ENCODE data around the gene SHC4.

Gene SHC4

DNA sequence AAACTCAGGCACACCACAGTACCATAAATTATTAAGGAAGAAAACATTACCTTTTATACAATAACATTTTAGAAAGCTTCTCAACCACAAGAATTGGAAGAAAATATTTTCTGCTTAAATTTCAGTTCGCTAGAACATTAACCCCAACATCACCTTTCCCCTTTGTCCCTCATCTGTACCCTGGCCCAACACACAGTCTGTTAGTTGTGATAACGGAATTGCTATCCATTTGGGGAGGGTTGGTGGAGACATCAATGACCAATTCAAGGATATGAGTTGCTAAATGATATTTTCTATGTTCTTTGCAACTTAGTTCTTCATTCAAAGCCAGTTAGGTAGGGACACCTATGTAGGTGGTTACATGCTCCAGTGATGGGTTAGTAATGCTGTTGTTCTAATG, 80.0 kb downstream of the SHC4 start:
- DNase-seq (ENCODE audit: insufficient read length, low spot score) = no peak
- no peak for FAIRE-seq
- TF ChIP-seq, protein P1, sequence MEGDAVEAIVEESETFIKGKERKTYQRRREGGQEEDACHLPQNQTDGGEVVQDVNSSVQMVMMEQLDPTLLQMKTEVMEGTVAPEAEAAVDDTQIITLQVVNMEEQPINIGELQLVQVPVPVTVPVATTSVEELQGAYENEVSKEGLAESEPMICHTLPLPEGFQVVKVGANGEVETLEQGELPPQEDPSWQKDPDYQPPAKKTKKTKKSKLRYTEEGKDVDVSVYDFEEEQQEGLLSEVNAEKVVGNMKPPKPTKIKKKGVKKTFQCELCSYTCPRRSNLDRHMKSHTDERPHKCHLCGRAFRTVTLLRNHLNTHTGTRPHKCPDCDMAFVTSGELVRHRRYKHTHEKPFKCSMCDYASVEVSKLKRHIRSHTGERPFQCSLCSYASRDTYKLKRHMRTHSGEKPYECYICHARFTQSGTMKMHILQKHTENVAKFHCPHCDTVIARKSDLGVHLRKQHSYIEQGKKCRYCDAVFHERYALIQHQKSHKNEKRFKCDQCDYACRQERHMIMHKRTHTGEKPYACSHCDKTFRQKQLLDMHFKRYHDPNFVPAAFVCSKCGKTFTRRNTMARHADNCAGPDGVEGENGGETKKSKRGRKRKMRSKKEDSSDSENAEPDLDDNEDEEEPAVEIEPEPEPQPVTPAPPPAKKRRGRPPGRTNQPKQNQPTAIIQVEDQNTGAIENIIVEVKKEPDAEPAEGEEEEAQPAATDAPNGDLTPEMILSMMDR (IDR thresholded peaks at IDR 0.05; ENCODE audit: insufficient read depth, missing control alignments) = no peak

- TF ChIP-seq, protein P1 (IDR thresholded peaks at IDR 0.05; ENCODE audit: insufficient read depth, missing control alignments) = no peak
- FAIRE-seq = no peak
- no peak for DNase-seq (ENCODE audit: insufficient read length, low spot score)
These were observed 83.6 kb downstream of the SHC4 start for GRCh38 chr15:48880070-48880634.

DNA sequence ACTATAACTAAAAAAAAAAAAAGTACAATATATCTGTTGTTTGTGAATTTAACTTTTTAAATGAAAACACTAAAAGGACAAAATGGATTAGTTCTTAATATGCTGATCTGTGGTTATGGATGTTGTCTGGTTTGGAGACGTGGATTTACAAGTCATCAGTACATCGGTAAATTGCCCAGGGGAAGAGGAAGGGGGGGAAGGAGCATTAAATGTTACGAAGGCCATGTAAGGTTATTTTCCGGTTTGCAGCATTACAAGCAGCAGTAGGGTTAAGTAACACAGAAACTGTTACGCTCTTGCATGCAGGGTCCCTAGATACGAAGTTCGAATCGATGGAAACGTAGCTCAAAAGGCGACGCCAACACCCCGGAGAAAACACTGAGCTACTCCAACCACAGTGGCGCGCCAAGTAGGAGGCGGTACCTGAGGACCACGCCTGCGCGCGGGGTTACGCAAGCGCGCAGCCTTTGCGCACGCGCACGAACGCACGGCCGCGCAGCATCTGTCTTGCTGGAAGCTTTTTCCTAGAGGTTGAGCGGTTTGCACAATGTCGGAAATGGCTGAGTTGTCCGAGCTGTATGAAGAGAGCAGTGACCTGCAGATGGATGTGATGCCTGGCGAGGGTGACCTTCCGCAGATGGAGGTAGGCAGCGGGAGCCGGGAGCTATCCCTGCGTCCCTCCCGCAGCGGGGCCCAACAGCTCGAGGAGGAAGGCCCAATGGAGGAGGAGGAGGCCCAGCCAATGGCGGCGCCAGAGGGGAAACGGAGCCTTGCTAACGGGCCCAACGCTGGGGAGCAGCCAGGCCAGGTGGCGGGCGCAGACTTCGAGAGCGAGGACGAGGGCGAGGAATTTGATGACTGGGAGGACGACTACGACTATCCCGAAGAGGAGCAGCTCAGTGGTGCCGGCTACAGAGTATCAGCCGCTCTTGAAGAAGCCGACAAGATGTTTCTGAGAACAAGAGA, 85.8 kb downstream of the SHC4 start, which contains the start of gene EID1:
Gene EID1, plus strand, starts transcription at position 505 of the 966 bp plus-strand sequence. Its CDS starts 43 bp downstream, at position 548.
- FAIRE-seq (no peak), DNase-seq (ENCODE audit: insufficient read length, low spot score) (peak; percentile 61)
- TF ChIP-seq, protein P1 (IDR thresholded peaks at IDR 0.05; ENCODE audit: insufficient read depth, missing control alignments) = no peak

DNA sequence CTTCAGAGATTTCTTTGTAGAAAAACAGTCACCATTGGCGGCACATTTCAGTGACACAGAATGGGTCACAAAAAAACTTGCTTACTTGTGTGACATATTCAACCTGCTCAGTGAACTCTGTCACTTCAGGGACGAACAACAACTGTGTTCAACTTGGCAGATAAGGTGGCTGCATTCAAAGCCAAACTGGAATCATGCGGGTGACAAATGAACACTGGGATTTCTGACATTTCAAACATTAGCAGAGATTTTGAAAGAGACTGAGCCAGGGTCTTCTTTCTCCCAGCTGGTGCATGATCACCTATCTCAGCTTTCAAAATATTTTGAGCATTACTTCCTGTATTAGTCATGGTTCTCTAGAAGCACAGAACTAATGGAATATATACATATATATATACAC, 87.7 kb downstream of the SHC4 start:
- no peak for DNase-seq (ENCODE audit: insufficient read length, low spot score)
- TF ChIP-seq, protein P1 (IDR thresholded peaks at IDR 0.05; ENCODE audit: insufficient read depth, missing control alignments) = no peak
- FAIRE-seq = no peak

DNA sequence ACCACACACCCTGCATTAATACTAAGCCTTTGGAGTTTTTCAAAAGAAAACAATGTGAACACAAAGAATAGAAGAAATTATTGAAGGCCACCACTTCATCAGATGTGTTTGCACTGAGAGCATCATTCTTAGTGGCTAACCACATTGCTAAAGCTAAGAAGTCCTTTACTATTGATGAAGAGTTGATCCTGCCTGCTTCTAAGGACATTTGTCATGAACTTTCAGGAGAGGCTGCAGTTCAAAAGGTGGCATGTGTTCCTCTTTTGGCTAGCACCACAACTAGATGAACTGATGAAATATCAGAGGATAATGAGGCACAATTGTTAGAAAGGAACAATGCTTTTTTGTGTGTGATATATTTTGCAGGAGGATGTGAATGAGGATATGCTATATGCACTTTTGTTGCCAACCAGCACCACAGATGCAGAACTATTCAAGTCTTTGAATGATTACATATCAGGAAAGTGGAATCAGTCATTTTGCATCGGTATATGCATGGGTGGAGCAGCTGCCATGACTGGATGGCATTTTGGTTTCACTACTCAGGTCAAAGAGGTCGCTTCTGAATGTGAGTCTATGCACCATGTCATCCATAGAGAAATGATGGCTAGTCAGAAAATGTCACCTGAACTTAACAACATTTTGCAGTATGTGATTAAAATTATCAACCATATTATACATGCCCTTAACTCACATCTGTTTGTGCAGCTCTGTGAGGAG, 88.3 kb downstream of the SHC4 start:
- TF ChIP-seq, protein P1 (IDR thresholded peaks at IDR 0.05; ENCODE audit: insufficient read depth, missing control alignments) = no peak
- FAIRE-seq = no peak
- DNase-seq (ENCODE audit: insufficient read length, low spot score) = no peak

DNA sequence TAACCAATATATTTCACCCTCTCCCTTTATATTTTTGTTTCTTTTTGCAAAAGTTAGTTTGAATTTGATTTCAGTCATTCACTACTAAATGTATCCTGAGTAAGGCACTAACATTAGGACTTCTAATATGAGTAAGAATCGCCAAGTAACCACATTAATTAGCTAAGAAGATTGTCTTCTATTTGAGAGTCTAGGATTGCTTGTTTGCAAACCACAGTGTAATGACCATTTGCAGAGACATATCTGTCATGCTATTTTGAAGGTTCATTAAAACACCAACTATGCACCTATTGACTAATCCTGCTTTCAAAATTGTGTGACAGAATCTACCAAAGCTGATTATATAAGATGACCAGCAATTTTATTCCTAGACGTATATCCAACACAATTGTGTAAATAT, 91.1 kb downstream of the SHC4 start:
- DNase-seq (ENCODE audit: insufficient read length, low spot score) = no peak
- peak; percentile 21 for FAIRE-seq
- TF ChIP-seq, protein P1 (IDR thresholded peaks at IDR 0.05; ENCODE audit: insufficient read depth, missing control alignments) = no peak
